Stimulated activated CD8-positive, alpha-beta memory T cell treated with anti-CD3 and anti-CD28 coated beads, Interleukin-12 subunit alpha, Interleukin-12 subunit beta, amount 100 ng/mL, for 4 hours (primary cell): Measurements from ENCODE around the gene CAPN1.
"Not testable (repeated sequence)": the region's sequence is repeated elsewhere in the genome, so short reads cannot be mapped to it uniquely, and the experiment has no call there.

Experiments
- DNase-seq: peaks from one replicate; pipeline ENCODE4 v3.0.0-alpha.2; 2020; ENCODE audit warnings: low read depth

Gene CAPN1

GRCh38 chr11:65218446-65218845 lies 36.7 kb downstream of the CAPN1 start:
- DNase-seq: no peak

- DNase-seq: no peak
These were observed 38.1 kb downstream of the CAPN1 start for GRCh38 chr11:65219930-65220213.

GRCh38 chr11:65221026-65221425 lies 39.3 kb downstream of the CAPN1 start:
- DNase-seq: no peak

- no peak for DNase-seq
These were observed 41.3 kb downstream of the CAPN1 start for GRCh38 chr11:65223011-65223410.

GRCh38 chr11:65224930-65225278 lies 43.2 kb downstream of the CAPN1 start:
- DNase-seq: no peak

GRCh38 chr11:65225279-65226102 lies 43.8 kb downstream of the CAPN1 start:
- DNase-seq: peak; percentile 11

GRCh38 chr11:65226103-65226442 lies 44.3 kb downstream of the CAPN1 start:
- DNase-seq: no peak

GRCh38 chr11:65227879-65228278 lies 46.2 kb downstream of the CAPN1 start:
- no peak for DNase-seq

GRCh38 chr11:65236194-65237059 lies 54.7 kb downstream of the CAPN1 start:
- no peak for DNase-seq

- not testable (repeated sequence) for DNase-seq
These were observed 56.6 kb downstream of the CAPN1 start for GRCh38 chr11:65238302-65238701.

- no peak for DNase-seq
These were observed 59.4 kb downstream of the CAPN1 start for GRCh38 chr11:65241134-65241533.

- DNase-seq: no peak
These were observed 60.0 kb downstream of the CAPN1 start for GRCh38 chr11:65241692-65242091.

- no peak for DNase-seq
These were observed 60.7 kb downstream of the CAPN1 start for GRCh38 chr11:65242389-65242788.

- DNase-seq: no peak
These were observed 62.1 kb downstream of the CAPN1 start for GRCh38 chr11:65243797-65244196.

GRCh38 chr11:65245046-65245445 lies 63.3 kb downstream of the CAPN1 start:
- not testable (repeated sequence) for DNase-seq

GRCh38 chr11:65246506-65246905 lies 64.8 kb downstream of the CAPN1 start:
- DNase-seq: no peak

GRCh38 chr11:65248184-65248710 lies 66.5 kb downstream of the CAPN1 start:
- not testable (repeated sequence) for DNase-seq

GRCh38 chr11:65251476-65251875 lies 69.7 kb downstream of the CAPN1 start:
- DNase-seq: no peak

GRCh38 chr11:65254724-65255123 lies 73.0 kb downstream of the CAPN1 start:
- DNase-seq: no peak

- no peak for DNase-seq
These were observed 77.3 kb downstream of the CAPN1 start for GRCh38 chr11:65258988-65259387.

GRCh38 chr11:65260302-65260701 lies 78.6 kb downstream of the CAPN1 start:
- DNase-seq: no peak

- DNase-seq: no peak
These were observed 79.2 kb downstream of the CAPN1 start for GRCh38 chr11:65260756-65261590.
